Upper lobe of left lung (tissue), 6 donors: Measurements from ENCODE around the gene FHDC1. TPM values are rescaled to one million over a fixed set of nuclear protein-coding genes. Genes with fewer than 3 reads are reported as not detected.

Source experiments
- ATAC-seq, 2 donors: fragments of 200-7000 bp; cut with Tn5 transposase; one replicate each; pipeline ENCODE4 v1.9.1; 2022; ENCODE audit warnings: mild to moderate bottlenecking in 2 of 2, moderate library complexity in 2 of 2; ENCODE audit not compliant: low FRiP score in 2 of 2
- DNase-seq, 2 donors: peaks; one replicate each; pipeline ENCODE4 v3.0.0-alpha.2; 2019 to 2020
- H3K27ac ChIP-seq, 4 donors: fragments of 200-600 bp; sonication (generic); one replicate each; pipeline ENCODE4 v1.5.1; 2016 to 2019
- H3K27me3 ChIP-seq, 4 donors: fragments of 200-600 bp; sonication (generic); one replicate each; pipeline ENCODE4 v1.5.1; 2017 to 2019
- H3K36me3 ChIP-seq, 4 donors: fragments of 200-600 bp; sonication (generic); one replicate each; pipeline ENCODE4 v1.5.1; 2016 to 2019
- H3K4me1 ChIP-seq, 4 donors: fragments of 200-600 bp; sonication (generic); one replicate each; pipeline ENCODE4 v1.5.1; 2018 to 2019
- H3K4me3 ChIP-seq, 4 donors: fragments of 200-600 bp; sonication (generic); one replicate each; pipeline ENCODE4 v1.5.1; 2017 to 2019; ENCODE audit warnings: mild to moderate bottlenecking in 2 of 4, moderate library complexity in 1 of 4
- H3K9me3 ChIP-seq, 4 donors: fragments of 200-600 bp; sonication (generic); one replicate each; pipeline ENCODE4 v1.5.1; 2018 to 2019
- CTCF ChIP-seq, 6 experiments: fragments of 450-650 bp in 4 of 6; fragments of 200-600 bp in 2 of 6; sonication (generic) in 2 of 6; IDR thresholded peaks; one replicate each; pipeline ENCODE4 v1.5.1; 2016 to 2019; ENCODE audit warnings: antibody characterized with exemption in 6 of 6
- EP300 ChIP-seq, 4 donors: sonication (generic); formaldehyde crosslinking; IDR thresholded peaks; one replicate each; pipeline ENCODE4 v1.5.1; 2017; ENCODE audit warnings: antibody characterized with exemption in 4 of 4, control low read depth in 2 of 4
- POLR2A ChIP-seq, 4 donors: fragments of 450-650 bp; IDR thresholded peaks; one replicate each; pipeline ENCODE4 v1.5.1; 2016 to 2017; ENCODE audit warnings: antibody characterized with exemption in 4 of 4, mild to moderate bottlenecking in 2 of 4
- POLR2AphosphoS5 ChIP-seq, 2 donors: sonication (generic); formaldehyde crosslinking; IDR thresholded peaks; one replicate each; pipeline ENCODE4 v1.5.1; 2017; ENCODE audit warnings: antibody characterized with exemption in 2 of 2
- WGBS, 2 donors: methylation state at CpG; one replicate each; pipeline ENCODE4 v1.1.5; 2017 to 2018; 5-methylcytosine and 5-hydroxymethylcytosine counted together
- total RNA-seq, 6 donors: library from RNA; depleted of rRNA in 4 of 6; stranded (reverse); fragments of >200 nt in 4 of 6; gene quantifications; one replicate each; pipeline versions ENCODE4 v1.1.0 to v1.2.1, GENCODE V29; 2016 to 2021
- donor health status: DM: no; HTN: no; CAD: no; lungs with moderate emphysema.
- donor health status: DM: no; HTN: yes; CAD: no; lungs with severe emphysema.

Gene FHDC1
- total RNA-seq, 6 donors from 2014 or later: 23.3 to 44.7 (median 29.7) TPM

GRCh38 chr4:152928286-152928685, 7.8 kb upstream of the FHDC1 start:
- no peaks in the 10 kb centered on the region for H3K4me1 ChIP-seq
- H3K27ac ChIP-seq: no peak overlapping the region
- WGBS, 2 donors: 78 to 90% methylated on average over 4 of the region's 4 CpGs
- no peaks in the 10 kb centered on the region for H3K36me3 ChIP-seq
- ATAC-seq (no peak), DNase-seq (no peak)
- no peaks in the 10 kb centered on the region for H3K9me3 ChIP-seq
- H3K27me3 ChIP-seq: no peaks in the 10 kb centered on the region
- TF ChIP-seq POLR2A (IDR thresholded peaks at IDR 0.05) (no peak), CTCF (IDR thresholded peaks at IDR 0.05) (no peak), POLR2AphosphoS5 (IDR thresholded peaks at IDR 0.05) (no peak), EP300 (IDR thresholded peaks at IDR 0.05) (no peak)
- no peak overlapping the region for H3K4me3 ChIP-seq

GRCh38 chr4:152929888-152930287, 6.2 kb upstream of the FHDC1 start:
- Histone ChIP-seq H3K4me1 (peaks cover 0 to under 1% (median 0%) of the 10 kb centered on the region in 4 donors), H3K27ac (no peak overlapping the region), H3K4me3 (no peak overlapping the region), H3K27me3 (no peaks in the 10 kb centered on the region), H3K9me3 (no peaks in the 10 kb centered on the region), H3K36me3 (no peaks in the 10 kb centered on the region)
- DNase-seq: no peak
- TF ChIP-seq CTCF (IDR thresholded peaks at IDR 0.05) (no peak), POLR2AphosphoS5 (IDR thresholded peaks at IDR 0.05) (no peak), EP300 (IDR thresholded peaks at IDR 0.05) (no peak), POLR2A (IDR thresholded peaks at IDR 0.05) (no peak)
- no peak for ATAC-seq
- WGBS, 2 donors: 37 to 40% methylated on average over 1 of the region's 1 CpG

GRCh38 chr4:152935143-152935542, 980 bp upstream of the FHDC1 start:
- Histone ChIP-seq H3K27ac (peak overlapping the region; percentile 80 to 91 (median 82)), H3K36me3 (no peaks in the 10 kb centered on the region), H3K4me1 (peaks cover 18 to 46% (median 30%) of the 10 kb centered on the region in 4 donors), H3K4me3 (peak overlapping the region in 3 of 4 donors; percentile 63 to 81 (median 80)), H3K9me3 (no peaks in the 10 kb centered on the region), H3K27me3 (peaks cover 0 to 16% (median 7%) of the 10 kb centered on the region in 4 donors)
- TF ChIP-seq EP300 (IDR thresholded peaks at IDR 0.05) (no peak), CTCF (IDR thresholded peaks at IDR 0.05) (no peak), POLR2AphosphoS5 (IDR thresholded peaks at IDR 0.05) (no peak), POLR2A (IDR thresholded peaks at IDR 0.05) (no peak)
- DNase-seq (peak in 1 of 2 donors; percentile 55), ATAC-seq (no peak)
- 27% methylated on average over 16 of the region's 16 CpGs for WGBS, 2 donors

- ATAC-seq: peak; percentile 37 to 59
- 0 to 1% methylated on average over 27 to 40 of the region's 93 CpGs for WGBS, 2 donors
- H3K9me3 ChIP-seq: no peaks in the 10 kb centered on the region
- H3K27ac ChIP-seq: peak overlapping the region; percentile 80 to 91 (median 82)
- TF ChIP-seq EP300 (IDR thresholded peaks at IDR 0.05) (no peak), CTCF (IDR thresholded peaks at IDR 0.05) (peak in 1 of 6 experiments; percentile 1)
- peaks cover 18 to 46% (median 30%) of the 10 kb centered on the region in 4 donors for H3K4me1 ChIP-seq
- peaks cover 0 to 16% (median 7%) of the 10 kb centered on the region in 4 donors for H3K27me3 ChIP-seq
- no peaks in the 10 kb centered on the region for H3K36me3 ChIP-seq
- peak overlapping the region; percentile 63 to 81 (median 76) for H3K4me3 ChIP-seq
- DNase-seq: peak in 1 of 2 donors; percentile 88
These were observed 568 bp downstream of the FHDC1 start for GRCh38 chr4:152936446-152937335.
